ENCODE data around the gene FAS.

DNA sequence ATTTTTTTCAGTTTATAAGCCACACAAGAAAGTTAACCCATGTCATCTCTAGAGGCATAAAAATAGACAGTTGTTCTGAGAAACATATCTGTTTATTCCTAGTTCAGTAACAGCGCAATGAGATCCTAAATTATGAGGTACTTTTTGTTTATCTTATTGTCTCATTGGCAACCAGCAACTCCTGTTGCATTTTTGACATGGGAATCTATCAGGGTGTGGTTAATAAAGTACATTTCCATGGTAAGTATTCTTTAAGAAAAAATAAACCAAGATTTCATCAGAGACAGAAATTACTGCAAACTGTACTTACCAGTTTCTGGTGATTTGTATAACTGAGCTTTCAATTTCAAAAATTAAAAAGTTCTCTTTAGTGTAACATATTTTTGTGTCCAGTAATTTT lies 9.0 kb downstream of the FAS start:
- TF ChIP-seq, protein P1, sequence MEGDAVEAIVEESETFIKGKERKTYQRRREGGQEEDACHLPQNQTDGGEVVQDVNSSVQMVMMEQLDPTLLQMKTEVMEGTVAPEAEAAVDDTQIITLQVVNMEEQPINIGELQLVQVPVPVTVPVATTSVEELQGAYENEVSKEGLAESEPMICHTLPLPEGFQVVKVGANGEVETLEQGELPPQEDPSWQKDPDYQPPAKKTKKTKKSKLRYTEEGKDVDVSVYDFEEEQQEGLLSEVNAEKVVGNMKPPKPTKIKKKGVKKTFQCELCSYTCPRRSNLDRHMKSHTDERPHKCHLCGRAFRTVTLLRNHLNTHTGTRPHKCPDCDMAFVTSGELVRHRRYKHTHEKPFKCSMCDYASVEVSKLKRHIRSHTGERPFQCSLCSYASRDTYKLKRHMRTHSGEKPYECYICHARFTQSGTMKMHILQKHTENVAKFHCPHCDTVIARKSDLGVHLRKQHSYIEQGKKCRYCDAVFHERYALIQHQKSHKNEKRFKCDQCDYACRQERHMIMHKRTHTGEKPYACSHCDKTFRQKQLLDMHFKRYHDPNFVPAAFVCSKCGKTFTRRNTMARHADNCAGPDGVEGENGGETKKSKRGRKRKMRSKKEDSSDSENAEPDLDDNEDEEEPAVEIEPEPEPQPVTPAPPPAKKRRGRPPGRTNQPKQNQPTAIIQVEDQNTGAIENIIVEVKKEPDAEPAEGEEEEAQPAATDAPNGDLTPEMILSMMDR (conservative IDR thresholded peaks at IDR 0.05) = no peak
- TF ChIP-seq EZH2 (IDR thresholded peaks at IDR 0.05; ENCODE audit: low read depth) = no peak
